Activated CD4-positive, alpha-beta T cell treated with anti-CD3 and anti-CD28 coated beads, Interleukin-2, Interleukin-4, amounts not matched to agents 100 ng/mL and 50 ng/mL, durations not matched to agents 16 hours and 8 hours (primary cell): ENCODE results near the gene CD3E.
"Not testable (repeated sequence)": the region's sequence is repeated elsewhere in the genome, so short reads cannot be mapped to it uniquely, and the experiment has no call there.

Experiments
- DNase-seq: peaks from one replicate; pipeline ENCODE4 v3.0.0-alpha.2; 2020; ENCODE audit warnings: low spot score

CD3E gene

DNA sequence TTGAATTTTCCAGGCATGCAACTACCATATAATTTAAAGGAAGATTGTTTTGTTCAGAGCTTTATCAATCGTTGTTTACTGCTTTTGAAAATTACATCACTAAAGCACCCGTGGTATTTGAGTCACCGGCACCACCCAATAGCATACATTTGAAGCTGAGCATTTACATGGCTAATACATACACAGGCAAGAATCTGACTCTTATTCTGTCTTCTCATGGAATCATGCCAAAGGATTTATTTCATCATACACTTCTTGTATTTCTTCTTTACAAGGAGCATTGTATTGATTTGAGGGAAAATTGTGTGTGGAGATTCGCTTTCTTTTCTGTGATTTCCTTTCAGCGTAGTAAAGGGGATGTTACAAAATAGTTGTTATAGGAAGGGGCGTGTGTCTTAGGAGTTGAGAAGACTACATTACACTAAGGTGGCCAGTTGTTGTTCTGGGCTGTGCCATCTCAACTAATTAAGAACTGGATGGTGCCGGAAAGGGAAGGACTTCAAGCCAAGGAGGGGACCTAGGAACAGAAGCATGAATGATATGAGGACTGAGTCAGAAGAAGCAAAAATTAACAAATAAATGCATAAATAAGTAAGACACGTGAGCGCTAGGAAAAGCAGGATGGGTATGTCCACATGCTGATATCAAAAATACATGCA, 12.9 kb upstream of the CD3E start:
- no peak for DNase-seq

DNA sequence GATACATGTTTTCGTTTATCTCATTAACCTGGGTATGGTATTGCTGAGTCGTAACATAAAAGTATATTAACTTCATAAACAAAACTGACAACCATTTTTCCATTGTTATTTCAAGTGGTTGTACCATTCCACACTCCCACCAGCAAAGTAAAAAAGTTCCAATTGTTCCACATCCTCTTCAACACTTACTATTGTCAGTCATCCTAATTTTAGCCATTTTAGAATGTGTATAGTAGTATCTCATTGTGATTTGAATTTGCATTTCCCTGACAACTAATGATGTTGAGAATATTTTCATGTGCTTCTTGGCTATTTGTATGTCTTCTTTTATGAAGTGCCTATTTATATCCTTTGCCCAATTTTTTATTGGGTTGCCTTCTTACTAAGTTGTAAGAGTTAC, 10.5 kb upstream of the CD3E start:
- DNase-seq, result no peak

DNA sequence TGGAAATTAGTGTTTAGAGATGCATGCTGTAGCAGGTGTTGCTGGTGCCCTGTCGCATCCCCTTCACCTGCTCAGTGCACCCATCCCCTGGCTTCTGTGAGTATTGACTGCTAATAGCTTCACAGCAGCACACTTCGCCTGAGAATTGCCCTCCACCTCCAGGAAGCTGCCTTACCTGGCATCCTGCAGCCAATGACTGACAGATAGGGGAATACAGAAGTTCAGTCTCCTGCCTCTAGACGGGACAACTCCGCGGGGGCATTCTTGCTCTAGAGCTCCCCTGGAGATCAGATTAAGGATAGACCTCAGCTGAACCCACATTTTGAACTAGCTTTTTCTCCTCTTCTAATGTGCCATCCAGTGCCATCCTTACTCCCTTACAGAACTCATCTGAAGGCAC, 9.3 kb upstream of the CD3E start:
- no peak for DNase-seq

DNA sequence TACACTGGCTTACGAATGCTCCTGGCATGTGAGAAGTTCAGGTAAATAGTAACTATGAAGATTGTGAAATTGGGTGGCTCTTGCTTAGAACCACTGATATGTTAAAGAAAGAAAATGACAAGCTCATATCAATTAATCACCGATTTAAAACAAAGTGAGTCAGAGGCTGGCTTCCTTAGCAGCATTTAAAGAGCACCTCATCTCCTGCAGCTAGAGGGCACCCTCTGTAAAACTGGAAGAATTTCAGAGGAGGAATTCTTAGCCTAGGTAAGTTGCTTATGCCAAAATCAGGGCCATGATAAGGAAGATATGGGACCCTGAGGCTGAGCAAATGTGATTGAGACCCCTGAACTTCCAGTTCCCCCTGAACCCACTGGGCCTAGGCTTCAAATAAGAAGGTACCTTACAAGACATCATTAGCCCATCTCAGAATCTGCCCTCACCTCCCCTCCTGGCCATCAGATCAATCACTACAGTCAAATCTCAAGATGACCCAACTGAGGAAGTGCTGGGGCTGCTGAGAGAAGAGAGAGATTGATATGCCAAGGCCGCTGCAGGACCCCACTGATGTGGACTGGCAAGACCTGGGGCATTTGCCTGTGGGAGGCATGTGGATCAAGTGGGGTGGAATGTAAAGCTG, 8.6 kb upstream of the CD3E start:
- peak; percentile 54 for DNase-seq

DNA sequence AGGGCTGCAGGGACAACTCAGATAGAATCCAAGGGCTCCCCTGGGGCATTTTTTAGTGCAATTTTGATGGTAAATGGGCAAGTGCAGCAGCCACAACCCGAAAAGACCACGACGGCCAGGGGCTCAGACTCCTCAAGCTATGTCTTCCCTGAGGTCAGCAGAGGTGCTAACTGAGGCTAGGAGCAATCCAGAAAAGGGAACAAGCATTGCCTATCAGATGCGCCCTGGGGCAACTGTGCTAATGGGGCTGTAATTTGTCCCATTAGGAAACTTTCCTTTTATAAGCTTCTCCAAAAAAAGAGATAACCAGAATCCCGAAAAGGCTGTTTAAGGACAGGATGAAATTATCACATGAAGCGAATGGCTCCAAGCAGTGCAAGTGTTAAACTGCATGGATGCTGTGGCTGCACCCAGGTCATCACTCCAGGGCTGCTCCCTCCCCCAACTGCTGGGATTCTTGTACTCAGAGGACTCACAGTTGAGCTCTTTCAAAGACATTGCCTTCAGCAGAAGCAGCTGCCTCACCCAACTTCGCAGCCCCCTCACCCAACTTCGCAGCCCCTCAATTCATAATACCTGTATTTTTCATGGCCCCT, 2.8 kb upstream of the CD3E start:
- no peak for DNase-seq

DNA sequence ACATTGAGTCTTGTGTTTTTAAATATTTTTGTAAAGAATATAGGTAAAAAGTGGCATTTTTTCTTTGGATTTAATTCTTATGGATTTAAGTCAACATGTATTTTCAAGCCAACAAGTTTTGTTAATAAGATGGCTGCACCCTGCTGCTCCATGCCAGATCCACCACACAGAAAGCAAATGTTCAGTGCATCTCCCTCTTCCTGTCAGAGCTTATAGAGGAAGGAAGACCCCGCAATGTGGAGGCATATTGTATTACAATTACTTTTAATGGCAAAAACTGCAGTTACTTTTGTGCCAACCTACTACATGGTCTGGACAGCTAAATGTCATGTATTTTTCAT, 333 bp upstream of the CD3E start:
- DNase-seq, result no peak

DNA sequence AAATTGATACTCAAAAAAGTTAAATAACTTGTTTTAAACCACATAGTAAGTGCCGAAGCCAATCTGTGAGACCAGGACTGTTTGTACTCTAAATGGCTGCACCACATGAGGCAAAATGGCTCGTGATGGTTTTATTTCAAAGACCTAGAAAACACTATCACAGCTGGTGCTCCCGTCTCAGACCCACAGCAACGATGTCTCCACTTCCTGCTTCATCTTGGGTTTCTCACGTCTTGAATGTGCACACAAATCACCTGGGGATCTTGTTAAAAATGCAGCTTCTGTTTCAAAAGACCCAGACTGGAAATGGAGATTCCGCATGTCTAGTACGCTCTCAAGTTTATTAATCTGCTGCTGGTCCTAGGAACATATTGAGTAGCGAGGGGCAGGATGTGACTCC, 1.2 kb downstream of the CD3E start:
- peak; percentile 56 for DNase-seq

DNA sequence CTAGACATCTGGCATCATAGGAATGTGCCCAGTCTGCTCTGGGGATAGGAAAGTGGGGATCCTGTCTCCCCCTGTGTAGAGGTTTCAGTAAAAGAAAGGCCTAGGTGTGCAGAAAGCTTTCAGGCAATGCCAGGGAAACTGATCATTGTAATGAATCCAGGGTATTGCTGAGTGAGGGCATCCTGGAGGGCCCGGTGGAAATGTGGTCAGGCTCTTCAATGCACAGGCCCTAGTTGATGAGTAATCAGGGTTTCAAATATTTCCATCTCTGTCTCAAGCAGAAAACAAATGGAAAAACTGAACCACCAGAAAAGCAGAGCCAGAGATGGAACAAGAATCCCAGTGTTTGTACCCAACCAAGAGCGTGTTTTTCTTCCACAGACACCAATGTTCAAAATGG, 2.0 kb downstream of the CD3E start:
- DNase-seq, result peak; percentile 54

DNA sequence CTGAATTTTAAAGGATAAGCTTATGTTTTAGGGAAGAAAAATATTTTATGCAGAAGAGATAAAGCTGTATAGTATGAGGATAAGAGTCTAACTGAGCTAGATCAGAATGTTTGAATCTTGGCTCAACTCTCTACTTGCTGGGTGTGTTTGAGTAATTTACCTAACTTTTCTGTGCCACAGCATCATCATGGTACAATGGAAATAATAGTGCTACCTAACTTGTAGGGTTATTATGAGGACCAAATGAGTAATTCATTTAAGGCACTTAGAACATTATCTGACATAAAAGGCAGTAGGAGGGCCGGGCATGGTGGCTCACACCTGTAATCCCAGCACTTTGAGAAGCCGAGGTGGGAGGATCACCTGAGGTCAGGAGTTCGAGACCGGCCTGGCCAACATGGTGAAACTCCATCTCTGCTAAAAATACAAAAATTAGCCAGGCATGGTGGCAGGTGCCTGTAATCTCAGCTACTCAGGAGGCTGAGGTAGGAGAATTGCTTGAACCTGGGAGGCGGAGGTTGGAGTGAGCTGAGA, 4.5 kb downstream of the CD3E start:
- not testable (repeated sequence) for DNase-seq

DNA sequence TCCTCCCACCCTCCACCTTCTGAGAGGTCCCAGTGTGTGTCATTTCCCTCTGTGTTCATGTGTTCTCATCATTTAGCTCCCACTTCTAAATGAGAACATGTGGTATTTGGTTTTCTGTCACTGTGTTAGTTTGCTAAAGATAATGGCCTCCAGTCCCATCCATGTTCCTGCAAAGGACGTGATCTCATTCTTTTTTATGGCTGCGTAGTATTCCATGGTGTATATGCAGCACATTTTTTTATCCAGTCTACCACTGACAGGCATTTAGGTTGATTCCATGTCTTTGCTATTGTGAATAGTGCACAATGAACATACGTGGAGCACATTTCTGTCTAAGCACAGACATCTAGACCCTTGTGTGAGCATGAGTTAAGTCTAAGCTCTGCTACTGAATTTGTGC, 5.7 kb downstream of the CD3E start:
- DNase-seq, result no peak

DNA sequence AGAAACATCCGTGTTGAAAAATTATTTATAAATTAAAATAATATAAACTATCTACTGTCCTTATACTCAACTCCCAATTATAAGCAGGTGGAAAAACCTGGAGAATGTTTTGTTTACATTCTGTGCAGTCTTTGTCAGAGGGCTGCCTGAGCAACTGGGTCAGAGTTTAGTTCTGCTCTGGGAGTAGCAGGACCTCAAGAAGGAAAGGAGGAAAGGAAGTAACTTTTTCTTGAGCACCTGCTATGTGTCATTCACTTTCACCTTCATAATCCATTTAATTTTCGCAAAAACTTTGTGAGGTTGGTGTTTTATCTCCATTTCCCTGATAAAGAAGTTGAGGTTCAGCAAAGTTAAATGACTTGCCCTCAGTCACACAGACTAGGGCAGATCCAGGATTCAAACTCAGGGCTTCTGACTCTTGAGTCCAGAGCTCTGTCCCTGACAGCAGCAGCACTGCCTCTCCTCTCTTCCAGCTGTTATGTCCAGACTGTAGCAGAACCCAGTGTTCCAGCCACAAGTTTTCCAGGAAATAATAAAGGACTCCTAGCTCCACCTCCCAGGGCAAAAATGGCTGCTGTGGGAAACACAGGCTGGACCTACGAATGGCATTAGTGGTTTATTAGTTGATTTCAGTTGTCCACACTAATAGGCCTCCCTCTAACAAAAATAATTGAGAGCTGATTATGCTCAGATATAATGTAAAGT, 6.4 kb downstream of the CD3E start:
- DNase-seq, result no peak

DNA sequence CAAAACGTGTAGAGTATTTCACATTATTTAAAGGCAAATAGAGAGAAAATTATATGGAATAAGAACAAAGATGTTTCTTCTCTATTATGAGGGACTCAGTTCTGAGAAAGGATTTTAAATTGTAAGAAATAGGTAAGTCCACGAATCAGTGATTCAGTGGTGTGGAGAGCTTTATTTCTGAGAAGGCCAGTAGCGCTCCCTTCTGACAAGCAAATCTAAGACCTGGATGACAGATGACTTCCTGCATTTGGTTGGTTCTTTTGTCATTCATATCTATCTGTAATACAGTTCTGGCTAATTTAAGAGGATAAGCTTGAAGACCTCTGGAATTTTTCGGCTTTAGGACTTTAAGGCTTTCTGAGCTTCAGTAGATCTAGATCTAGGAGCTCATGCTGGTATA, 7.0 kb downstream of the CD3E start:
- no peak for DNase-seq

DNA sequence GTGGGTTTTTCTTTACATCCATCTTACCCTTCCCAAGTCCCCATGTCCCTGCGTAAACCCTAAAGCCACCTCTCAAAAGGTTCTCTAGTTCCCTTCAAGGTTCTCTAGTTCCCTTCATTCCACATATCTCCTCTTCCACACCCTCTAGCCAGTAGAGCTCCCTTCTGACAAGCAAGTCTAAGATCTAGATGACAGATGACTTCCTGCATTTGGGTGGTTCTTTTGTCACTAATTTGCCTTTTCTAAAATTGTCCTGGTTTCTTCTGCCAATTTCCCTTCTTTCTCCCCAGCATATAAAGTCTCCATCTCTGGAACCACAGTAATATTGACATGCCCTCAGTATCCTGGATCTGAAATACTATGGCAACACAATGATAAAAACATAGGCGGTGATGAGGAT, 7.8 kb downstream of the CD3E start:
- no peak for DNase-seq

DNA sequence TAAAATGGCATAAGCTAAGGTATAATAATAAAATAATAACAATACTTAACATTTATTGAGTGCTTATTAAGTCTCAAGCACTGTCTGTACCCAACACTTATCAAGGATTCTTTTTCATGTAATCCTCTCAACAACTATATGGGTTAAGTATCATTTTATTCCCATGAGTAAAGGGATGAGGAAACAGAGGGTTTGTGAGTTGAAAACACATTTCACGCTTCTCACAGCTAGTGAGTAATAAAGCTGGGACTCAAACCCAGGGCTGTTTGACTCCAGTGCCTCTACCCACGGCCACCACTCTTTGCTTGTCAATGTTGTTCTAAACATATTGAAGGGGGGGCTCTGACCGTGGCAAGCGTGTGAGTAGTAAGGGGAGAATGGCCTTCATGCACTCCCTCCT, 8.7 kb downstream of the CD3E start:
- no peak for DNase-seq

DNA sequence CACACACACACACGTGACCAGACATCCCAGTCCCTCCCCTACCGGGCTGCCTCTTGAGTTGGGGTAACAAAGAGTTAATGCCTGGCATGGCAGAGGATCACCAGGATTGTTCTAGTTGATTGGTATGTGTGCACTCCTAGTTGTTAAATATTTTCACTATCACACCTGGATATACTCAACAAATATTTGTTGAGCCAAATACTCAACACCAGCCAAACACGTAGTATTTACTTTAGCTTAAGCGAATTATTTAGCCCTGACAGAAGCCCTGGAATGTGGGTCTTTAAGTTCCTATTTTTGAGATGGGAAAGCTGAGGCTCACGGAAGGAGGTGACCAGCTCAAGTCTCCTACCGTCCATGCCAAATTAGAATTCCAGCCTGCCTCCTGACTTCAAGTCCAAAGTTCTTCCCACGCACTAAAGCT, 10.5 kb downstream of the CD3E start:
- DNase-seq, result no peak

DNA sequence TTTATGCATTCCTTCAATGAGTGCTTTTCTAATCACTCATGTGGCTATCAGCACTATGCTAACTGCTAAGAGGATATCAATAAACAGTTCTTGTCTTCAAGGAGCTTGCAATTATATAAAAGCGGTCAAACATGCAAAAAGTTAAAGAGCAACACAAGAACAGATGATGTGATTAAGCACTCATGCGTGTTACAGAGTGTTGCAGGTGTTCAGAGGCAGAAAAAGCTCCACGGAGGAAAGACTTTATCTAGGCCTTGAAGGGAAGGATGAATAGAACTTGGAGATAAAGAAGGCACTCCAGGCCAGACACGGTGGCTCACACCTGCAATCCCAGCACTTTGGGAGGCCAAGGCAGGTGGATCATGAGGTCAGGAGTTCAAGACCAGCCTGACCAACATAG, 13.6 kb downstream of the CD3E start:
- DNase-seq, result no peak

DNA sequence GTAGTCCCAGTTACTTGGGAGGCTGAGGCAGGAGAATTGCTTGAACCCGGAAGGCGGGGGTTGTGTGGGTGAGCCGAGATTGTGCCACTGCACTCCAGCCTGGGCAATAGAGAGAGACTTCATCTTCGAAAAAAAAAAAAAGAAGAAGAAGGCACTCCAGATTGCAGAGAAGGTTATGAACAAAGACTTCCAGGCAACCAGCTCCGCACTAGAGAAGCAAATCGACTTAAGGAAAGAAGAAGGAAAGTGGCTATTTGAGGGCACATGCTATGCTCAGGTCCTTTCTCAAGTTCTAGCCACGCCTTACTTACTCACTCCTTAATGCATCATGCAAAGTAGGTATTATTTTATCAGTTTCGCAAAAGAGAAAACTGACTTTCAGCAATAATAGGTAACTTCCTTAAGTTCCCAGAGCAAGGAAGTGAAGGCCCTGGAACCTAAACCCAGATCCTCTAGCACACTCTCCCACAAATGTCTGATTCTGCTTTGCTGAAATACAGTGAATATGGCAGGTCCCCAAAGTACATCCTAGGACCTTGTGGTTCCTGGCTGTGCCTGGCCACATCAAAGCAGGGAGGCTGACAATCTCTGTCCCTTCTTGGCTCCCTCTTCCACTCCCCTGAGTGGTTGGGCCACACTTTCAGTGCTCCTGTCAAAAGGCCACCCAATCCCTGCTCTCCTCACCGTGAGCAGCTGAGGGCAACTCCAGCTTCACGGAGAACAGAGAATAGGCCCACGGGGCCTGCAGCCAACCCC, 14.2 kb downstream of the CD3E start:
- no peak for DNase-seq

DNA sequence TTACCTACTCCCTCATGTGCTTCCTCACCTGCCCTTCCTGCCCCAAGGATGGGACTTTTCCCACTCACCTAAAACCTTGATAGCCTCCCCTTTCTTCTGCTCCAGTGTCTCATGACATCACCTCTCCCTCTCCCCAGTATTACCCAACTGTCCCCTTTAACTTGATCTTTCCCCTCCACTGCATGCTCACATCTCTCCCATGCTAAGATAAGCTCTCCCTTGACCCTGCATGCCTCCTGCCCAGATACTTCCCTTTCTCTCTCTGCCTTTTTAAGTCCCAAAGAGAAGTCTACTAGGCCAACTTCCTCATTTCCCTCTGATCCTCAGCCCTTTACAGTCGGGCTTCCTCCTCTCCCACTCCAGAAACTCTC, 14.8 kb downstream of the CD3E start:
- no peak for DNase-seq

DNA sequence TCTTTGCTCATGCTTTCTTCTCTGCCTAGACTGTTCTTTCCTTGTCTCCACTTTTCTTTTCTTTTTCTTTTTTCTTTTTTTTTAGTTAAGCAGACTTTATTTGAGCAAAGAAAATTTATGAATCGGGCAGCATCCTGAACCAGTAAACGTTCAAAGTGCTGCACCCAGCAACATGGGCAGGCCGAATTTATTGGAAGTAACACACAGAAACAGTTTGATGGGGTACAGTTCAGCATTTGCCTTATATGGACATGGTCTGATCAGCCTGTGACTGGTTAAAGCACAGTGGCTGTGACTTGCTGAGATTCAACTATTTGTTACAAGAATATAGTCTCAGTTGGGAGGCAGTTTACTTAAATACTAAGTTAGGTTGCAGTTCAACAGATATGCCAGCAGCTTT, 16.0 kb downstream of the CD3E start:
- no peak for DNase-seq

DNA sequence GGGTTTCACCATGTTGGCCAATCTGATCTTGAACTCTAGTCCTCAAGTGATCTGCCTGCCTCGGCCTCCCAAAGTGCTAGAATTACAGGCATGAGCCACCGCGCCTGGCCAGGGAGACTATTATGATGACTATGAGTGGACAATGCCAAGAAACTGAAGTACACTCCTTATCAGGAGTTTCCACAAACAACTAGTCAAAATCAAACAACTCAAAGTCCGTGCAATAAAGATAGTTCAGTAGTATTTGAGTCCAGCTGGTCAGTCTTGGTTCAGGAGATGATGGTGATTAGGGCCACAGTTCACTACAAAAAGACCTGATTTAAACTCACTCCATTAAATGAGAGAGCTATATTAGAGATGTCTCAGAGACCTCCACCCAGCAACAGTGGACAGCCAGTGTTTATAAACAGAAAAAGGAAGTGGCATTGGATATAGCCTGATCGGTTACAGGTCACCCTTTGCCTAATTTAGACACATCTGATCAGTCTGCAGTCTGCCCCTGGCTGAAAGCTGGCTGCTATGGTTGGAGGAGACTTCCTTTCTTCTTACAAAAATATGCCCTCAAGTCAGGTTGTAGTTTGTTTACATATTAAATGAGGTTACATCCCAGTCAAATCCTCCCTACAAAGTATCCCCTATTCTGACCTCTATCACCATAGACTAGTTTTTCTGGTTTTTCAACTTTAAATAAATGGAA, 17.0 kb downstream of the CD3E start:
- no peak for DNase-seq

DNA sequence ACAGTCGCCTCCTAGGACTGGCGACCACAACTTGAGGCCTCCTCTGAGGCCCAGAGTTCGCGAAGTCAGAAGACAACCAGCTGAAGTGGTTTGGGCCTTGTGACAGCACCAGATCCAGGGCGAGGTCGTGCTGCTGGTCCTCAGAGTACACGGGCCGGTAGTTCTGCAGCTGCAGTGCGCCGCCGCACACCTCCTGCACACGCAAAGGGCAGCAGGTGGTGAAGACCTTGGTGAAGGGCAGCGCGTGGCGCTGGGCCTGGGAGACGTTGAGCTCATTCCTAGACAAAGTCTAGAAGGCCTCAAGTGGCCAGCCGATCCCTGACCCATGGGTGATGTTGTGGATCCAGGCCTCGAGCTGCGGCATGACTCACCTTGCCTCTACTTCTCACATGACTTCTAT, 18.2 kb downstream of the CD3E start:
- no peak for DNase-seq

DNA sequence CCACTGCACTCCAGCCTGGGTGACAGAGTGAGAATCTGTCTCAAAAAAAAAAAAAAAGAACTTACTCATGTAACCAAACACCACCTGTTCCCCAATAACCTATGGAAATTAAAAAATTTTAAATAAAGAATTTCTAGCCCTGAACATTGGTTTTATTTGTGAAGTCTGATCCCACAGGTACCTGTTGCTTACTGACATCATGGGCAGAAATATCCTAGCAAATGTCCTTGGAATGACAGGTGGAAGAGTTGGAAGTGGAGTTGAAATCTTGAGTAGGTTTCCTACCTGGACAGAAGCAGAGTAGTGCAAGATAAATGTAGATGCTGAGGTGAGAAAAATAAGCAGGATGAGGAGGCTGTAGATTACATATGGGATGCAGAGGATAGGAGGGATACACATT, 20.8 kb downstream of the CD3E start:
- DNase-seq, result no peak
